ENCODE data around the gene CDH13. TPM values are rescaled to one million over a fixed set of nuclear protein-coding genes. Genes with fewer than 3 reads are reported as not detected.

Gene CDH13
- total and polyA plus RNA-seq, 7 donors = 6.1 to 30.7 (median 22.8) TPM

GRCh38 chr16:83438326-83438725, 811.6 kb downstream of the CDH13 start:
- intact Hi-C loops (cut with DNase I) = no loop called here
- ATAC-seq (no peak), DNase-seq (no peak)
- no peak overlapping the region for H3K27ac ChIP-seq
- no peaks in the 10 kb centered on the region for H3K9me3 ChIP-seq
- no peaks in the 10 kb centered on the region for H3K36me3 ChIP-seq (ENCODE audit: insufficient read depth in 1 of 2, low read depth in 1 of 2)
- TF ChIP-seq, protein P1, sequence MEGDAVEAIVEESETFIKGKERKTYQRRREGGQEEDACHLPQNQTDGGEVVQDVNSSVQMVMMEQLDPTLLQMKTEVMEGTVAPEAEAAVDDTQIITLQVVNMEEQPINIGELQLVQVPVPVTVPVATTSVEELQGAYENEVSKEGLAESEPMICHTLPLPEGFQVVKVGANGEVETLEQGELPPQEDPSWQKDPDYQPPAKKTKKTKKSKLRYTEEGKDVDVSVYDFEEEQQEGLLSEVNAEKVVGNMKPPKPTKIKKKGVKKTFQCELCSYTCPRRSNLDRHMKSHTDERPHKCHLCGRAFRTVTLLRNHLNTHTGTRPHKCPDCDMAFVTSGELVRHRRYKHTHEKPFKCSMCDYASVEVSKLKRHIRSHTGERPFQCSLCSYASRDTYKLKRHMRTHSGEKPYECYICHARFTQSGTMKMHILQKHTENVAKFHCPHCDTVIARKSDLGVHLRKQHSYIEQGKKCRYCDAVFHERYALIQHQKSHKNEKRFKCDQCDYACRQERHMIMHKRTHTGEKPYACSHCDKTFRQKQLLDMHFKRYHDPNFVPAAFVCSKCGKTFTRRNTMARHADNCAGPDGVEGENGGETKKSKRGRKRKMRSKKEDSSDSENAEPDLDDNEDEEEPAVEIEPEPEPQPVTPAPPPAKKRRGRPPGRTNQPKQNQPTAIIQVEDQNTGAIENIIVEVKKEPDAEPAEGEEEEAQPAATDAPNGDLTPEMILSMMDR (IDR thresholded peaks at IDR 0.05) = no peak
- 66 to 71% (median 70%) methylated on average over 3 of the region's 3 CpGs for WGBS, 3 donors
- H3K4me3 ChIP-seq = no peak overlapping the region
- no peaks in the 10 kb centered on the region for H3K27me3 ChIP-seq (ENCODE audit: insufficient read depth in 3 of 3, low read length in 2 of 3)
- H3K4me1 ChIP-seq = peaks cover 4% of the 10 kb centered on the region

DNA sequence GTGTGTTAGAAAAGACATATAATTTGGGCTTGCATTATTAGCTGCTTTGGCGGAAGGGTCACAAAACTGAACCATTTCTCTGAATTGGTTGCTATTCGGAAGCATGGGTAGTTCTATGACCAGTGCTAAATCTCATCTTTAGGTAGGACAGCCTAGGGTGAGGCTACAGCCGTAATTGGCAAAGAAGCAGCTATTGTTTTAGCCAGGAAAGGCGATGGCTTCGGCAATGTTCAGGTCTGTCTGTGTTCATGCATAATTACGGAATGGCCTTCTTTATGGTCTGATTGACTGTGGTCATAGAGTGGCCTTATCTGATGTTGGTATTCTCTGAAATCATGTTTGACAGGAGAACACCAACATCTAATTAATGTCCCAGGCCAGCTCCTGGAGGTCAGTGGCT, 812.6 kb downstream of the CDH13 start:
- no peak for ATAC-seq
- TF ChIP-seq, protein P1 (IDR thresholded peaks at IDR 0.05) = no peak
- H3K36me3 ChIP-seq (ENCODE audit: insufficient read depth in 1 of 2, low read depth in 1 of 2) = no peaks in the 10 kb centered on the region

GRCh38 chr16:83441517-83441916, 814.7 kb downstream of the CDH13 start:
- DNase-seq (no peak), ATAC-seq (peak in 1 of 4 donors; percentile 41)
- intact Hi-C loops (cut with DNase I) = loop anchor here (10.0 kb wide), 3 partner anchors 377 to 1177 kb away; partner anchors contain the start of gene CDH13 (in 1 of the 2)
- H3K27me3 ChIP-seq (ENCODE audit: insufficient read depth in 3 of 3, low read length in 2 of 3) = no peaks in the 10 kb centered on the region
- TF ChIP-seq, protein P1 (IDR thresholded peaks at IDR 0.05) = no peak
- H3K9me3 ChIP-seq = no peaks in the 10 kb centered on the region
- 22 to 40% (median 23%) methylated on average over 4 of the region's 4 CpGs for whole genome bisulfite sequencing, 3 donors
- no peaks in the 10 kb centered on the region for H3K36me3 ChIP-seq (ENCODE audit: insufficient read depth in 1 of 2, low read depth in 1 of 2)
- H3K4me3 ChIP-seq = no peak overlapping the region
- H3K4me1 ChIP-seq = peaks cover 4% of the 10 kb centered on the region
- no peak overlapping the region for H3K27ac ChIP-seq

More for the DNA sequence above, 812.6 kb downstream of the CDH13 start:
- Histone ChIP-seq H3K4me3 (no peak overlapping the region), H3K4me1 (peaks cover 4% of the 10 kb centered on the region), H3K27me3 (ENCODE audit: insufficient read depth in 3 of 3, low read length in 2 of 3) (no peaks in the 10 kb centered on the region), H3K27ac (no peak overlapping the region), H3K9me3 (no peaks in the 10 kb centered on the region)
- intact Hi-C loops (cut with DNase I) = no loop called here
- no peak for DNase-seq
- WGBS, 3 donors = 74 to 94% (median 85%) methylated on average over 6 of the region's 6 CpGs

DNA sequence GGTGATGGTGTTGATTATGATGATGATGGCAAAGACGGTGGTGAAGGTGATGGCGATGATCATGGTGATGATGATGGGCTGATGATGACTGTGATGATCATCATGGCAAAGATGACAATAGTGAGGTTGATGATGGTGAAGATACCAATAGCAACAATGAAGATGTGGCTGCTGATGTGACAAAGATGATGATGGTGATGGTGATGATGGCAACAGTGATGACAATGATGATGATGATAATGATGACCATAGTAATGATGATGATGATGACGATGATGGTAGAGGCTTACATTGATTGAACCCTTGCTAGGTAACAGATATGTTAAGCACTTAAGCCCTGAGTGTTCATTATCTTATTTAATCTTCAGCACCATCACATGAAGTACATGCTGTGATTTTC, 817.2 kb downstream of the CDH13 start:
- Histone ChIP-seq H3K4me1 (peaks cover 4% of the 10 kb centered on the region), H3K27me3 (ENCODE audit: insufficient read depth in 3 of 3, low read length in 2 of 3) (no peaks in the 10 kb centered on the region), H3K9me3 (no peaks in the 10 kb centered on the region), H3K36me3 (ENCODE audit: insufficient read depth in 1 of 2, low read depth in 1 of 2) (no peaks in the 10 kb centered on the region), H3K27ac (no peak overlapping the region), H3K4me3 (no peak overlapping the region)
- intact Hi-C loops (cut with DNase I) = loop anchor here (10.0 kb wide), 3 partner anchors 379 to 1179 kb away; partner anchors contain the start of gene CDH13 (in 1 of the 2)
- DNase-seq = no peak
- 87 to 95% (median 94%) methylated on average over 3 of the region's 3 CpGs for WGBS, 3 donors
- ATAC-seq = no peak
- TF ChIP-seq, protein P1 (IDR thresholded peaks at IDR 0.05) = no peak

- Histone ChIP-seq H3K27me3 (ENCODE audit: insufficient read depth in 3 of 3, low read length in 2 of 3) (no peaks in the 10 kb centered on the region), H3K4me1 (no peaks in the 10 kb centered on the region), H3K36me3 (ENCODE audit: insufficient read depth in 1 of 2, low read depth in 1 of 2) (no peaks in the 10 kb centered on the region), H3K4me3 (no peak overlapping the region), H3K9me3 (no peaks in the 10 kb centered on the region), H3K27ac (no peak overlapping the region)
- TF ChIP-seq, protein P1 (IDR thresholded peaks at IDR 0.05) = no peak
- WGBS, 3 donors = 56 to 92% (median 91%) methylated on average over 2 of the region's 2 CpGs
- intact Hi-C loops (cut with DNase I) = loop anchor here (5.0 to 10.0 kb wide), 4 partner anchors 383 to 1185 kb away; partner anchors contain the start of gene CDH13 (in 1 of the 2)
- no peak for DNase-seq
- ATAC-seq = no peak
These were observed 820.8 kb downstream of the CDH13 start for GRCh38 chr16:83447560-83447959.

All from psoas muscle (tissue), 8 donors.